HCT116 (cell line): Measurements from ENCODE around the gene SYCP2. TPM values are rescaled to one million over a fixed set of nuclear protein-coding genes. Genes with fewer than 3 reads are reported as not detected.

Experiments used
- ATAC-seq: fragments of 200-7000 bp; cut with Tn5 transposase; 2 replicates; pipeline ENCODE4 v1.9.1; 2020; ENCODE audit warnings: mild to moderate bottlenecking, moderate library complexity
- BruUV-seq: library from RNA; stranded (reverse); fragments of 400-500 nt; replicated peaks from 2 replicates; lab custom pipeline; 2021; lab: Mats Ljungman, UMichigan
- CTCF ChIA-PET: fragments of 300-600 bp; sonication (Branson Sonifier 250); formaldehyde crosslinking; loops from one replicate; lab custom pipeline; 2021; ENCODE audit warnings: antibody characterized with exemption; lab: Charles Lee
- POLR2A ChIA-PET: fragments of 300-600, 350-600 bp; sonication (Branson Sonifier 250); formaldehyde crosslinking; loops from one replicate; lab custom pipeline; 2021; ENCODE audit warnings: antibody characterized with exemption; lab: Charles Lee
- RAD21 ChIA-PET, 2 experiments: fragments of 300-600 bp; sonication (Branson Sonifier 250); formaldehyde crosslinking; loops; one replicate each; lab custom pipeline; 2023; ENCODE audit warnings: low total read pairs in 2 of 2; ENCODE audit not compliant: uncharacterized antibody in 2 of 2, unreplicated experiment in 2 of 2, low non-redundant PET in 1 of 2; lab: Charles Lee
- DNase-seq: peaks from one replicate; pipeline ENCODE4 v3.0.0-alpha.2; 2010; ENCODE audit warnings: low read depth, low spot score
- H2AFZ ChIP-seq: fragments of 200-600 bp; shearing (Covaris generic), sonication (generic); 2 replicates; pipeline ENCODE4 v1.6.1; 2017; ENCODE audit warnings: low read depth, mixed run types, mixed read lengths, antibody characterized with exemption, low read length; ENCODE audit not compliant: poor library complexity, severe bottlenecking
- H3K27ac ChIP-seq: 2 replicates; pipeline ENCODE4 v1.5.1; 2012; ENCODE audit warnings: low read depth, low read length
- H3K27me3 ChIP-seq: fragments of 200-600 bp; sonication (generic); 2 replicates; pipeline ENCODE4 v1.6.1; 2016; ENCODE audit warnings: mixed run types, low read length, mixed read lengths; ENCODE audit not compliant: insufficient read depth
- H3K36me3 ChIP-seq, 2 experiments: fragments of 200-500 bp in 1 of 2; fragments of 200-600 bp in 1 of 2; sonication (Bioruptor generic) in 1 of 2; sonication (generic) in 1 of 2; 2 replicates each; pipeline versions ENCODE4 v1.5.1 to v1.6.1; 2014 to 2016; ENCODE audit warnings: low read length in 2 of 2, inconsistent platforms in 1 of 2, mixed read lengths in 1 of 2, mixed run types in 1 of 2; ENCODE audit not compliant: insufficient read depth in 2 of 2, control insufficient read depth in 1 of 2
- H3K4me1 ChIP-seq, 2 experiments: fragments of 200-600 bp in 1 of 2; sonication (generic) in 1 of 2; 2 replicates each; pipeline versions ENCODE4 v1.5.1 to v1.6.1; 2012 to 2017; ENCODE audit warnings: low read length in 2 of 2, inconsistent platforms in 1 of 2, mild to moderate bottlenecking in 1 of 2, mixed read lengths in 1 of 2, mixed run types in 1 of 2, moderate library complexity in 1 of 2; ENCODE audit not compliant: insufficient read depth in 2 of 2, control insufficient read depth in 1 of 2
- H3K4me2 ChIP-seq: fragments of 200-600 bp; sonication (generic); 2 replicates; pipeline ENCODE4 v1.6.1; 2017; ENCODE audit warnings: mixed run types, low read length, mixed read lengths
- H3K4me3 ChIP-seq, 2 experiments: fragments of 200-600 bp in 1 of 2; sonication (generic) in 1 of 2; replicated peaks in 1 of 2; 2 replicates each; pipeline ENCODE4 v1.5.1; 2011 to 2016; ENCODE audit warnings: low read length in 2 of 2, control low read depth in 1 of 2, low read depth in 1 of 2, mild to moderate bottlenecking in 1 of 2, mixed read lengths in 1 of 2, mixed run types in 1 of 2
- H3K79me2 ChIP-seq: fragments of 200-600 bp; sonication (generic); 2 replicates; pipeline ENCODE4 v1.6.1; 2017; ENCODE audit warnings: mild to moderate bottlenecking, mixed run types, low read length, moderate library complexity, mixed read lengths; ENCODE audit not compliant: insufficient read depth
- H3K9ac ChIP-seq: fragments of 200-600 bp; sonication (generic); 2 replicates; pipeline ENCODE4 v1.6.1; 2016; ENCODE audit warnings: low read length, mixed read lengths
- H3K9me2 ChIP-seq: fragments of 200-600 bp; sonication (generic), shearing (Covaris generic); 2 replicates; pipeline ENCODE4 v1.6.1; 2017; ENCODE audit warnings: mixed run types, mild to moderate bottlenecking, moderate library complexity; ENCODE audit not compliant: insufficient read depth
- H3K9me3 ChIP-seq, 2 experiments: fragments of 200-500 bp in 1 of 2; fragments of 200-600 bp in 1 of 2; sonication (Bioruptor generic) in 1 of 2; sonication (generic) in 1 of 2; 2 replicates each; pipeline ENCODE4 v1.6.1; 2014 to 2017; ENCODE audit warnings: low read length in 2 of 2, mixed read lengths in 2 of 2, inconsistent platforms in 1 of 2, low read depth in 1 of 2, mild to moderate bottlenecking in 1 of 2, mixed run types in 1 of 2, moderate library complexity in 1 of 2; ENCODE audit not compliant: control insufficient read depth in 1 of 2, insufficient read depth in 1 of 2
- H4K20me1 ChIP-seq: fragments of 200-600 bp; sonication (generic), shearing (Covaris generic); 2 replicates; pipeline ENCODE4 v1.6.1; 2017; ENCODE audit warnings: mixed run types, mild to moderate bottlenecking, moderate library complexity; ENCODE audit not compliant: insufficient read depth
- ATF3 ChIP-seq: IDR thresholded peaks from 2 replicates; pipeline ENCODE4 v1.6.1; 2012
- CTCF ChIP-seq, 3 experiments: fragments of 200-600 bp in 1 of 3; sonication (generic) in 1 of 3; IDR thresholded peaks in 2 of 3; conservative IDR thresholded peaks in 1 of 3; 2 replicates each; pipeline ENCODE4 v1.5.1; 2012 to 2017; ENCODE audit warnings: low read depth in 2 of 3, low read length in 2 of 3, antibody characterized with exemption in 1 of 3, borderline replicate concordance in 1 of 3, control low read depth in 1 of 3, mild to moderate bottlenecking in 1 of 3, mixed read lengths in 1 of 3, mixed run types in 1 of 3, moderate library complexity in 1 of 3; ENCODE audit not compliant: insufficient read depth in 1 of 3
- EZH2 ChIP-seq: fragments of 200-600 bp; sonication (generic); IDR thresholded peaks from 2 replicates; pipeline ENCODE4 v1.6.1; 2017; ENCODE audit warnings: antibody characterized with exemption, mixed run types
- POLR2AphosphoS5 ChIP-seq: IDR thresholded peaks from 2 replicates; pipeline ENCODE4 v1.6.1; 2011; ENCODE audit warnings: mild to moderate bottlenecking, low read depth, low read length, moderate library complexity
- SIN3A ChIP-seq: IDR thresholded peaks from 2 replicates; pipeline ENCODE4 v1.6.1; 2012; ENCODE audit warnings: low read depth
- YY1 ChIP-seq: IDR thresholded peaks from 2 replicates; pipeline ENCODE4 v1.6.1; 2011; ENCODE audit warnings: low read length, low read depth, moderate library complexity, mild to moderate bottlenecking; ENCODE audit not compliant: insufficient replicate concordance; ENCODE audit errors: extremely low read depth
- ZBTB33 ChIP-seq: IDR thresholded peaks from 2 replicates; pipeline ENCODE4 v1.6.1; 2011; ENCODE audit warnings: mild to moderate bottlenecking, low read length, moderate library complexity; ENCODE audit not compliant: insufficient replicate concordance; ENCODE audit errors: extremely low read depth
- ZFX ChIP-seq: fragments of 450-650 bp; IDR thresholded peaks from 2 replicates; pipeline ENCODE4 v1.6.1; 2017
- ZNF274 ChIP-seq: fragments of 200-500 bp; sonication (Bioruptor generic); IDR thresholded peaks from 2 replicates; pipeline ENCODE4 v1.6.1; 2014; ENCODE audit warnings: mild to moderate bottlenecking, low read depth, low read length, inconsistent platforms
- intact Hi-C: fragments of 100-400 bp; cut with micrococcal nuclease; formaldehyde crosslinking; loops from 2 replicates; pipeline ENCODE4 v1.10.0; 2022
- total RNA-seq: library from RNA; stranded (reverse); gene quantifications from one replicate; pipeline ENCODE4 v1.2.1, GENCODE V29; 2021; ENCODE audit not compliant: unreplicated experiment

The SYCP2 gene
- total RNA-seq, 1 experiment from 2014 or later, result 0.59 TPM

- peaks cover 68% of the 10 kb centered on the region for H3K27me3 ChIP-seq
- H3K4me2 ChIP-seq, result no peak overlapping the region
- intact Hi-C loops, result no loop called here
- no peaks in the 10 kb centered on the region for H3K9me2 ChIP-seq
- H3K36me3 ChIP-seq, result no peaks in the 10 kb centered on the region
- no peaks in the 10 kb centered on the region for H3K79me2 ChIP-seq
- TF ChIP-seq CTCF (IDR thresholded peaks at IDR 0.05 in 2 of 3, conservative IDR thresholded peaks at IDR 0.05 in 1 of 3; ENCODE audit: borderline replicate concordance in 1 of 3, insufficient read depth in 1 of 3, low read depth in 2 of 3, low read length in 2 of 3) (no peak), ZBTB33 (no peak), ZNF274 (no peak), POLR2AphosphoS5 (no peak), YY1 (no peak), SIN3A (no peak), ATF3 (no peak), ZFX (no peak), EZH2 (no peak)
- H3K9me3 ChIP-seq, result no peaks in the 10 kb centered on the region
- ATAC-seq (no peak), DNase-seq (no peak)
- no peaks in the 10 kb centered on the region for H4K20me1 ChIP-seq
- H2AFZ ChIP-seq, result no peak overlapping the region
- H3K4me1 ChIP-seq, result no peaks in the 10 kb centered on the region
- ChIA-PET CTCF (no interaction called here), RAD21 (no interaction called here), POLR2A (no interaction called here)
- no peak overlapping the region for H3K9ac ChIP-seq
- no TSS peak for BruUV-seq
- no peak overlapping the region for H3K4me3 ChIP-seq
- no peak overlapping the region for H3K27ac ChIP-seq
These were observed 96.7 kb downstream of the SYCP2 start for GRCh38 chr20:59836767-59837166.
